Vagina (tissue), 2 donors: Measurements from ENCODE around the gene CHRNA7. TPM values are rescaled to one million over a fixed set of nuclear protein-coding genes. Genes with fewer than 3 reads are reported as not detected.

Source experiments
- DNase-seq, 2 donors: peaks; one replicate each; pipeline ENCODE4 v3.0.0-alpha.2; 2017; ENCODE audit errors: extremely low spot score in 2 of 2
- H3K27ac ChIP-seq: fragments of 200-600 bp; sonication (generic); one replicate; pipeline ENCODE4 v1.5.1; 2019
- H3K27me3 ChIP-seq: fragments of 200-600 bp; sonication (generic); one replicate; pipeline ENCODE4 v1.5.1; 2019
- H3K36me3 ChIP-seq, 2 donors: fragments of 200-600 bp; sonication (generic); one replicate each; pipeline ENCODE4 v1.5.1; 2017 to 2019
- H3K4me1 ChIP-seq: fragments of 200-600 bp; sonication (generic); one replicate; pipeline ENCODE4 v1.5.1; 2019
- H3K4me3 ChIP-seq, 2 donors: fragments of 200-600 bp; sonication (generic); 1 replicate in 1 of 2; 2 replicates in 1 of 2; pipeline ENCODE4 v1.5.1; 2016 to 2019
- H3K9me3 ChIP-seq: fragments of 200-600 bp; sonication (generic); one replicate; pipeline ENCODE4 v1.5.1; 2019
- CTCF ChIP-seq, 3 experiments: fragments of 450-650 bp in 2 of 3; fragments of 200-600 bp in 1 of 3; sonication (generic) in 1 of 3; IDR thresholded peaks; one replicate each; pipeline ENCODE4 v1.5.1; 2017 to 2019; ENCODE audit warnings: antibody characterized with exemption in 3 of 3, mild to moderate bottlenecking in 2 of 3, moderate library complexity in 2 of 3
- POLR2A ChIP-seq, 2 donors: fragments of 450-650 bp; IDR thresholded peaks; one replicate each; pipeline ENCODE4 v1.6.1; 2017; ENCODE audit warnings: antibody characterized with exemption in 2 of 2, mild to moderate bottlenecking in 2 of 2, moderate library complexity in 2 of 2
- POLR2AphosphoS5 ChIP-seq, 2 donors: sonication (generic); formaldehyde crosslinking; IDR thresholded peaks; one replicate each; pipeline ENCODE4 v1.9.0; 2017; ENCODE audit warnings: antibody characterized with exemption in 2 of 2, mild to moderate bottlenecking in 2 of 2, low read depth in 1 of 2; ENCODE audit not compliant: insufficient read depth in 1 of 2
- intact Hi-C: fragments of 100-400 bp; cut with DNase I; formaldehyde crosslinking; loops from one replicate; pipeline ENCODE4 v1.15.1; 2023
- total RNA-seq: library from RNA; depleted of rRNA; stranded (reverse); fragments of >200 nt; gene quantifications from one replicate; pipeline ENCODE4 v1.2.3, GENCODE V29; 2016

Gene CHRNA7
- total RNA-seq, 1 donor from 2014 or later = 10.1 TPM

GRCh38 chr15:32003558-32003957 lies 26.8 kb upstream of the CHRNA7 start:
- Histone ChIP-seq H3K27me3 (no peaks in the 10 kb centered on the region), H3K9me3 (no peaks in the 10 kb centered on the region), H3K4me1 (no peaks in the 10 kb centered on the region), H3K36me3 (no peaks in the 10 kb centered on the region), H3K4me3 (no peak overlapping the region), H3K27ac (no peak overlapping the region)
- TF ChIP-seq POLR2AphosphoS5 (IDR thresholded peaks at IDR 0.05; ENCODE audit: insufficient read depth in 1 of 2, low read depth in 1 of 2) = no peak
- TF ChIP-seq POLR2A (IDR thresholded peaks at IDR 0.05) = no peak
- TF ChIP-seq CTCF (IDR thresholded peaks at IDR 0.05) = no peak
- no peak for DNase-seq
- intact Hi-C loops = no loop called here

- no peaks in the 10 kb centered on the region for H3K27me3 ChIP-seq
- no peak overlapping the region for H3K27ac ChIP-seq
- H3K36me3 ChIP-seq = no peaks in the 10 kb centered on the region
- intact Hi-C loops = no loop called here
- H3K4me1 ChIP-seq = no peaks in the 10 kb centered on the region
- no peak for DNase-seq
- H3K4me3 ChIP-seq = no peak overlapping the region
- no peaks in the 10 kb centered on the region for H3K9me3 ChIP-seq
- TF ChIP-seq POLR2A (IDR thresholded peaks at IDR 0.05) (no peak), CTCF (IDR thresholded peaks at IDR 0.05) (no peak), POLR2AphosphoS5 (IDR thresholded peaks at IDR 0.05; ENCODE audit: insufficient read depth in 1 of 2, low read depth in 1 of 2) (no peak)
These were observed 26.1 kb upstream of the CHRNA7 start for GRCh38 chr15:32004249-32004648.

- H3K4me3 ChIP-seq = no peak overlapping the region
- H3K36me3 ChIP-seq = no peaks in the 10 kb centered on the region
- no peak overlapping the region for H3K27ac ChIP-seq
- H3K27me3 ChIP-seq = no peaks in the 10 kb centered on the region
- TF ChIP-seq POLR2A (IDR thresholded peaks at IDR 0.05) (no peak), CTCF (IDR thresholded peaks at IDR 0.05) (no peak), POLR2AphosphoS5 (IDR thresholded peaks at IDR 0.05; ENCODE audit: insufficient read depth in 1 of 2, low read depth in 1 of 2) (no peak)
- no peak for DNase-seq
- no peaks in the 10 kb centered on the region for H3K4me1 ChIP-seq
- intact Hi-C loops = no loop called here
- H3K9me3 ChIP-seq = no peaks in the 10 kb centered on the region
These were observed 22.9 kb upstream of the CHRNA7 start for GRCh38 chr15:32007355-32007960.

- no peaks in the 10 kb centered on the region for H3K27me3 ChIP-seq
- DNase-seq = no peak
- no peaks in the 10 kb centered on the region for H3K9me3 ChIP-seq
- no peak for TF ChIP-seq CTCF (IDR thresholded peaks at IDR 0.05)
- TF ChIP-seq POLR2A (IDR thresholded peaks at IDR 0.05) = no peak
- intact Hi-C loops = no loop called here
- H3K4me1 ChIP-seq = no peaks in the 10 kb centered on the region
- no peak overlapping the region for H3K4me3 ChIP-seq
- no peaks in the 10 kb centered on the region for H3K36me3 ChIP-seq
- no peak overlapping the region for H3K27ac ChIP-seq
These were observed 15.4 kb upstream of the CHRNA7 start for GRCh38 chr15:32014953-32015352.

- intact Hi-C loops = no loop called here
- H3K9me3 ChIP-seq = no peaks in the 10 kb centered on the region
- TF ChIP-seq CTCF (IDR thresholded peaks at IDR 0.05) = no peak
- TF ChIP-seq POLR2A (IDR thresholded peaks at IDR 0.05) = no peak
- TF ChIP-seq POLR2AphosphoS5 (IDR thresholded peaks at IDR 0.05; ENCODE audit: insufficient read depth in 1 of 2, low read depth in 1 of 2) = no peak
These were observed 10.2 kb upstream of the CHRNA7 start for GRCh38 chr15:32020156-32020555.

More at GRCh38 chr15:32020156-32020555, 10.2 kb upstream of the CHRNA7 start:
- Histone ChIP-seq H3K4me3 (no peak overlapping the region), H3K4me1 (no peaks in the 10 kb centered on the region), H3K27me3 (no peaks in the 10 kb centered on the region), H3K27ac (no peak overlapping the region), H3K36me3 (no peaks in the 10 kb centered on the region)
- DNase-seq = no peak
